ENCODE data around the gene MYL3. TPM values are rescaled to one million over a fixed set of nuclear protein-coding genes. Genes with fewer than 3 reads are reported as not detected.
"Not testable (repeated sequence)": the region's sequence is repeated elsewhere in the genome, so short reads cannot be mapped to it uniquely, and the experiment has no call there.

Gene MYL3
- not detected for total RNA-seq

DNA sequence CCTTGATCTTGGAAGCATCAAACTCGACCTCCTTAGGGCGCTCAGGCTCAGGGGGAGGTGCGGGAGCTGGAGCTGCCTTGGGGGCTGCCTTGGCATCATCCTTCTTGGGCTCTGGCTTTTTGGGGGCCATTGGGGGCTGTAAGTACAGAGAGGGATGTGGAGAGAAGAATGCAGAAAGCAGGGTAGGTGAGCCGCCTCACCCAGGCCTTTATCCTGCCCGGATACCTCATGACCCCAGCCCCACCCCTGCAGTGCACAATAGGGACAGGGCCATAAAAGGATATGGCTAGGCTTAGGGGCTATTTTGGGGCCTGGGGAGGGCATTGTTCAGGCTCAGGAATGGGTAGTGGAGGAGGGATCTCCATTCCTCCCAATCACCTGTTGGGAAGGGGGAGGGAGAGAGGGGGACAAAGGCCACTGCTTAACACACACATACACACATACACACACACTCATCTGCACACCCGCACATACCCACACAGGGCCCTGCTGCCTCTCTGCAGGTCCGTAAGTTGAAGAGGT lies at the start of gene MYL3:
Gene MYL3 (minus strand): TSS at position 184 of the 522 bp plus-strand sequence. CDS start 54 bp downstream, at position 130.
- ATAC-seq: no peak
- CTCF ChIA-PET: interaction anchor here (0.9 to 1.6 kb wide), 4 partner anchors 16 to 304 kb away, joined by 3 to 6 read pairs (median 4); no protein-coding TSS in a partner anchor
- POLR2A ChIA-PET: no interaction called here
- Mint-ChIP-seq H3K4me1 (no peaks in the 10 kb centered on the region), H3K4me3 (no peak within 1 kb of the TSS), H3K27me3 (no peaks in the 10 kb centered on the region), H3K36me3 (ENCODE audit: low read depth) (no peaks in the 10 kb centered on the region), H3K27ac (no peak within 1 kb of the TSS), H3K9me3 (ENCODE audit: low read depth) (no peaks in the 10 kb centered on the region)
- intact Hi-C loops (cut with DNase I, micrococcal nuclease): loop anchor here in 1 of 2 experiments (10.0 kb wide), 1 partner anchor 511 kb away; no protein-coding TSS in a partner anchor
- DNase-seq: no peak

GRCh38 chr3:46912986-46913385 lies 49.7 kb upstream of the MYL3 start:
- intact Hi-C loops (cut with DNase I, micrococcal nuclease): no loop called here
- H3K27me3 Mint-ChIP-seq: no peaks in the 10 kb centered on the region
- peaks cover 18% of the 10 kb centered on the region for H3K36me3 Mint-ChIP-seq (ENCODE audit: low read depth)
- DNase-seq: no peak
- CTCF ChIA-PET: interaction anchor here (0.6 to 1.6 kb wide), 7 partner anchors 13 to 402 kb away, joined by 3 to 4 read pairs (median 3); no protein-coding TSS in a partner anchor
- H3K27ac Mint-ChIP-seq: no peak overlapping the region
- POLR2A ChIA-PET: interaction anchor here (0.6 to 0.7 kb wide), 2 partner anchors 46 to 62 kb away, joined by 8 to 10 read pairs; no protein-coding TSS in a partner anchor
- no peaks in the 10 kb centered on the region for H3K9me3 Mint-ChIP-seq (ENCODE audit: low read depth)
- peaks cover 33% of the 10 kb centered on the region for H3K4me1 Mint-ChIP-seq
- no peak overlapping the region for H3K4me3 Mint-ChIP-seq
- ATAC-seq: no peak

DNA sequence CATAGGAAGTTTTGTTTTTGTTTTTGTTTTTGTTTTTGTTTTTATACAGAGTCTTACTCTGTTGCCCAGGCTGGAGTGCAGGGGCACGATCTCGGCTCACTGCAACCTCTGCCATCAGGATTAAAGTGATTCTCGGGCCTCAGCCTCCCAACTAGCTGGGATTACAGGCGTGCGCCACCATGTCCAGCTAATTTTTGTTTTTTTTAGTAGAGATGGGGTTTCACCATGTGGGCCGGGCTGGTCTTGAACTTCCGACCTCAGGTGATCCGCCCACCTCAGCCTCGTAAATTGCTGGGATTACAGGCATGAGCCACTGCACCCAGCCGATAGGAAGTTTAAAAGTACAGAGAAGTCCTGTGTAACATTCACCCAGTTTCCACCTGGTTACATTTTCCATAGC lies 47.7 kb upstream of the MYL3 start:
- H3K4me3 Mint-ChIP-seq; intact Hi-C loops (cut with DNase I, micrococcal nuclease); H3K36me3 Mint-ChIP-seq (ENCODE audit: low read depth); ATAC-seq; H3K27me3 Mint-ChIP-seq; H3K27ac Mint-ChIP-seq; DNase-seq; H3K9me3 Mint-ChIP-seq (ENCODE audit: low read depth); POLR2A ChIA-PET: not testable (repeated sequence)
- peaks cover 26% of the 10 kb centered on the region for H3K4me1 Mint-ChIP-seq
- CTCF ChIA-PET: interaction anchor here (0.6 to 1.7 kb wide), 3 partner anchors 12 to 231 kb away, joined by 3 to 6 read pairs (median 3); no protein-coding TSS in a partner anchor

DNA sequence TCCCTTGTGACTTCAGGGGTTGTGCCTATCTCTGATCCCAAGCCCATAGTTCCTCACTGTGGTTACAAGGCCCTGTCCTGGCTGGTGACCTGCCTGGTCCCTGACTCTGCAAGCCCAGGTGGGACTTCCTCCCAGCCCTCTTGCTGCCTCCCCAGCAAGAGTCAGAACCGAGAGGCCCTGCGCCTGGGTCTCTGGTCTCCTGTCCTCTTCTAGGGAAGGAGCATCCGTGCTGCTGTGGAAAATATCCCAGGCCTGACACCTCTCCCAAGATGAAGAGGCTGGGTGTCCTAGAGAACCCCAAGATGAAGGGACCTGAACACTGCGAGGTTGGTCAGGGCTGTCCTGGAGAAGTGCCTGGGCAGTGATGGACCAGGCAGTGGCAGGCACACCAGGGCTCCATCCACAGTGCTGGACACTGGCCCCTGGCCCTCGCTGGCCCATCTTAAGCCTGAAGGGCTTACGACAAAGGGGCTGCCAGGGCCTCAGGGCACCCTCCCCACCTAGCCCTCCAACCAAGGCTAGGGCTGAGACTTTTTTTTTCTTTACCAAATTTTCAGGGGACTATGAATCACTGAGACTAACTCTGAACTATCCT lies 47.0 kb upstream of the MYL3 start:
- no peaks in the 10 kb centered on the region for H3K27me3 Mint-ChIP-seq
- intact Hi-C loops (cut with DNase I, micrococcal nuclease): no loop called here
- H3K36me3 Mint-ChIP-seq (ENCODE audit: low read depth): peaks cover 5% of the 10 kb centered on the region
- no peak overlapping the region for H3K4me3 Mint-ChIP-seq
- DNase-seq (no peak), ATAC-seq (no peak)
- H3K27ac Mint-ChIP-seq: no peak overlapping the region
- H3K4me1 Mint-ChIP-seq: peaks cover 20% of the 10 kb centered on the region
- H3K9me3 Mint-ChIP-seq (ENCODE audit: low read depth): no peaks in the 10 kb centered on the region
- POLR2A ChIA-PET: interaction anchor here (0.9 kb wide), 1 partner anchor 48 kb away, joined by 3 read pairs; no protein-coding TSS in a partner anchor
- CTCF ChIA-PET: interaction anchor here (0.6 to 2.2 kb wide), 26 partner anchors 9 to 1416 kb away, joined by 3 to 15 read pairs (median 4); no protein-coding TSS in a partner anchor

GRCh38 chr3:46909535-46910161 lies 46.4 kb upstream of the MYL3 start:
- ChIA-PET POLR2A (interaction anchor here (0.7 to 0.9 kb wide), 2 partner anchors 49 to 268 kb away, joined by 3 read pairs; no protein-coding TSS in a partner anchor), CTCF (interaction anchor here (0.6 to 2.2 kb wide), 35 partner anchors 9 to 1416 kb away, joined by 3 to 15 read pairs (median 4); no protein-coding TSS in a partner anchor)
- DNase-seq: peak; percentile 91
- intact Hi-C loops (cut with DNase I, micrococcal nuclease): loop anchor here (1.0 to 2.0 kb wide), 3 partner anchors 43 to 204 kb away; no protein-coding TSS in a partner anchor
- no peaks in the 10 kb centered on the region for H3K9me3 Mint-ChIP-seq (ENCODE audit: low read depth)
- ATAC-seq: peak; percentile 96
- no peaks in the 10 kb centered on the region for H3K27me3 Mint-ChIP-seq
- H3K36me3 Mint-ChIP-seq (ENCODE audit: low read depth): peaks cover 3% of the 10 kb centered on the region
- H3K4me1 Mint-ChIP-seq: peaks cover 18% of the 10 kb centered on the region
- no peak overlapping the region for H3K4me3 Mint-ChIP-seq
- no peak overlapping the region for H3K27ac Mint-ChIP-seq

- intact Hi-C loops (cut with DNase I, micrococcal nuclease): loop anchor here (1.0 to 2.0 kb wide), 3 partner anchors 43 to 204 kb away; no protein-coding TSS in a partner anchor
- Mint-ChIP-seq H3K27ac (no peak overlapping the region), H3K4me3 (no peak overlapping the region), H3K4me1 (peaks cover 15% of the 10 kb centered on the region), H3K9me3 (ENCODE audit: low read depth) (no peaks in the 10 kb centered on the region), H3K36me3 (ENCODE audit: low read depth) (peaks cover 3% of the 10 kb centered on the region), H3K27me3 (no peaks in the 10 kb centered on the region)
- CTCF ChIA-PET: interaction anchor here (0.6 to 2.2 kb wide), 26 partner anchors 9 to 422 kb away, joined by 3 to 15 read pairs (median 5); no protein-coding TSS in a partner anchor
- POLR2A ChIA-PET: interaction anchor here (0.7 to 0.9 kb wide), 2 partner anchors 49 to 267 kb away, joined by 3 read pairs; no protein-coding TSS in a partner anchor
- DNase-seq (no peak), ATAC-seq (no peak)
These were observed 45.8 kb upstream of the MYL3 start for GRCh38 chr3:46908986-46909534.

- CTCF ChIA-PET: interaction anchor here (0.6 to 2.2 kb wide), 11 partner anchors 11 to 416 kb away, joined by 3 to 9 read pairs (median 5); no protein-coding TSS in a partner anchor
- H3K4me3 Mint-ChIP-seq: no peak overlapping the region
- H3K36me3 Mint-ChIP-seq (ENCODE audit: low read depth): peaks cover 1% of the 10 kb centered on the region
- no peak for DNase-seq
- intact Hi-C loops (cut with DNase I, micrococcal nuclease): loop anchor here in 1 of 2 experiments (2.0 kb wide), 1 partner anchor 60 kb away; no protein-coding TSS in a partner anchor
- no peaks in the 10 kb centered on the region for H3K9me3 Mint-ChIP-seq (ENCODE audit: low read depth)
- ATAC-seq: no peak
- POLR2A ChIA-PET: no interaction called here
- H3K27me3 Mint-ChIP-seq: no peaks in the 10 kb centered on the region
- peaks cover 9% of the 10 kb centered on the region for H3K4me1 Mint-ChIP-seq
- H3K27ac Mint-ChIP-seq: no peak overlapping the region
These were observed 45.2 kb upstream of the MYL3 start for GRCh38 chr3:46908294-46908985.

DNA sequence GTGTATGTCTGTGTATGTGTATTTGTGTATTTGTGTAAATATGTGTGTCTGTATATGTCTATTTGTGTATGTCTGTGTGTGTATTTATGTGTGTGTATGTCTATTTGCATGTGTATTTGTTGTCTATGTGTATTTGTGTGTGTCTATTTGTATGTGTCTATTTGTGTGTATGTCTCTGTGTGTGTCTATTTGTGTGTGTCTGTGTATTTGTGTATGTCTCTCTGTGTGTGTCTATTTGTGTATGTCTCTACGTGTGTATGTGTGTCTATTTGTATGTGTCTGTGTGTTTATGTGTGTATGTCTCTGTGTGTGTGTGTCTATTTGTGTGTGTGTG lies 44.7 kb upstream of the MYL3 start:
- Mint-ChIP-seq H3K27me3 (no peaks in the 10 kb centered on the region), H3K4me1 (peaks cover 5% of the 10 kb centered on the region), H3K9me3 (ENCODE audit: low read depth) (no peaks in the 10 kb centered on the region), H3K36me3 (ENCODE audit: low read depth) (no peaks in the 10 kb centered on the region), H3K4me3 (no peak overlapping the region), H3K27ac (no peak overlapping the region)
- no peak for DNase-seq
- intact Hi-C loops (cut with DNase I, micrococcal nuclease): loop anchor here in 1 of 2 experiments (2.0 kb wide), 1 partner anchor 59 kb away; no protein-coding TSS in a partner anchor
- ChIA-PET POLR2A (no interaction called here), CTCF (interaction anchor here (1.6 kb wide), 1 partner anchor 52 kb away, joined by 4 read pairs; no protein-coding TSS in a partner anchor)
- ATAC-seq: no peak

DNA sequence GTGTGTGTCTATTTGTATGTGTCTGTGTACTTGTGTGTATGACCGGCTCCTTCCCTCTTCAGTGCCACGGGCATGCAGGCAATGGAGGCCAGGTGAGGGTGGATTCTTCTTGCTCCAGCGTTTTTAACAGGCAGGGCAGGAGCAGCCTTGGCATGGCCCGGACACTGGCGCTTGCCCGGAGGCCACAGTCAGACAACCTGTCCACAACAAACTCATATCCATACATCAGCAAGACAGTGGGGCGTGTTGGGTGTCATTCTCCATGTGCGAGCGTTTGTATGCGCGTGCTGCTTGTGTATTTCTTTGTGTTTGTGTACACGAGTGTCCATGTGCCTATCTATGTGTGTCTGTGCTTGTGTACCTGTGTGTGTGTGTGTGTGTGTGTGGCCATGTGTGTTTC lies 44.0 kb upstream of the MYL3 start:
- no peaks in the 10 kb centered on the region for H3K9me3 Mint-ChIP-seq (ENCODE audit: low read depth)
- CTCF ChIA-PET: interaction anchor here (0.8 kb wide), 1 partner anchor 414 kb away, joined by 5 read pairs; no protein-coding TSS in a partner anchor
- H3K27ac Mint-ChIP-seq: no peak overlapping the region
- H3K4me3 Mint-ChIP-seq: no peak overlapping the region
- POLR2A ChIA-PET: no interaction called here
- DNase-seq (no peak), ATAC-seq (no peak)
- H3K4me1 Mint-ChIP-seq: peaks cover 5% of the 10 kb centered on the region
- H3K27me3 Mint-ChIP-seq: no peaks in the 10 kb centered on the region
- intact Hi-C loops (cut with DNase I, micrococcal nuclease): no loop called here
- H3K36me3 Mint-ChIP-seq (ENCODE audit: low read depth): no peaks in the 10 kb centered on the region

DNA sequence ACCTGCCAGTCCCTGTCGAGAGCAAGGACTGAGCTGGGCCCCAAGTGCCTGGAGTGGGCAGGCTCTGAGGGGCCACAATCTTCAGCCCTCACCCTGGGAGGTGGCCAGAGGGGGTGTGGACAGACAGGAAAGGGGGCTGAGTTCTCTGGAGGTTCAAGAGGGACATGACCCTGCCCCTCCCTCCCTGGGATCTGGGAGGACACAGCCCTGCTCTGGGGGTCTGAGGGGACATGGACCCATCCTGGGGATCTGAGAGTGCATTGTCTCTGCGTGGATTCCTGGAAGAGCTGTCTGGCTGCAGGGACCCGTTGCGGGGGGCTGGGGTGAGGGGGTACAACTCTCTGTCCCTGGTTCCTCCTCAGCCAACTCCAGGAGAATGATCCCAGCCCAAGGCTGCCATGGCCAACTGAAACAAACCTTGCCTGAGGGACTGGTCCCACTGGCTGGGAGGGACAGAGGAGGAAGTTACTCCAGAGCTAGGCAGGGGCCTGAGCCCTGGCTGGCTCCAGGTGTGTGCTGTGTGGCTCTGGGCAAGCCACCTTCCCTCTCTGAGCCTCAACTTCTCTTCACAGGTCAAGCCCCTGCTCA lies 43.3 kb upstream of the MYL3 start:
- intact Hi-C loops (cut with DNase I, micrococcal nuclease): no loop called here
- Mint-ChIP-seq H3K4me1 (peaks cover 5% of the 10 kb centered on the region), H3K9me3 (ENCODE audit: low read depth) (no peaks in the 10 kb centered on the region), H3K36me3 (ENCODE audit: low read depth) (no peaks in the 10 kb centered on the region), H3K27me3 (no peaks in the 10 kb centered on the region), H3K27ac (no peak overlapping the region), H3K4me3 (no peak overlapping the region)
- ATAC-seq (no peak), DNase-seq (no peak)
- POLR2A ChIA-PET: interaction anchor here (0.6 kb wide), 1 partner anchor 1907 kb away, joined by 4 read pairs; no protein-coding TSS in a partner anchor
- CTCF ChIA-PET: interaction anchor here (0.8 kb wide), 1 partner anchor 415 kb away, joined by 5 read pairs; no protein-coding TSS in a partner anchor
